ENCODE data around the gene EPRS1.
A peak's percentile ranks its signal among the peaks of the same experiment; 100 is the strongest.
"Not testable (repeated sequence)": the region's sequence is repeated elsewhere in the genome, so short reads cannot be mapped to it uniquely, and the experiment has no call there.

Gene EPRS1

GRCh38 chr1:220037810-220038209 is 8.5 kb downstream of the EPRS1 start:
- Histone ChIP-seq H3K79me2 (ENCODE audit: insufficient read depth, low read length) (peaks cover 65% of the 10 kb centered on the region), H3K4me3 (ENCODE audit: low read length, poor library complexity, severe bottlenecking) (peak overlapping the region; percentile 2), H3K4me2 (ENCODE audit: low read depth, low read length, poor library complexity, severe bottlenecking) (peak overlapping the region; percentile 41), H3K36me3 (ENCODE audit: insufficient read depth, low read length) (peaks cover 29% of the 10 kb centered on the region; the same call in 1 of the 2 replicates)
- H3K9me2 ChIP-seq (replicated peaks; ENCODE audit: low read depth, low read length); H3K9ac ChIP-seq (ENCODE audit: low read depth, low read length, poor library complexity, severe bottlenecking); H3K27me3 ChIP-seq (ENCODE audit: insufficient read depth, low read length, poor library complexity, severe bottlenecking); H4K20me1 ChIP-seq (ENCODE audit: insufficient read depth, low read length, poor library complexity, severe bottlenecking); H2AFZ ChIP-seq (ENCODE audit: low read length); H3F3A ChIP-seq (ENCODE audit: low read depth); H3K9me3 ChIP-seq (ENCODE audit: insufficient read depth, low read depth, low read length); H3K4me1 ChIP-seq (ENCODE audit: insufficient read depth, low read length, poor library complexity, severe bottlenecking): not testable (repeated sequence)
- TF ChIP-seq, protein P1, sequence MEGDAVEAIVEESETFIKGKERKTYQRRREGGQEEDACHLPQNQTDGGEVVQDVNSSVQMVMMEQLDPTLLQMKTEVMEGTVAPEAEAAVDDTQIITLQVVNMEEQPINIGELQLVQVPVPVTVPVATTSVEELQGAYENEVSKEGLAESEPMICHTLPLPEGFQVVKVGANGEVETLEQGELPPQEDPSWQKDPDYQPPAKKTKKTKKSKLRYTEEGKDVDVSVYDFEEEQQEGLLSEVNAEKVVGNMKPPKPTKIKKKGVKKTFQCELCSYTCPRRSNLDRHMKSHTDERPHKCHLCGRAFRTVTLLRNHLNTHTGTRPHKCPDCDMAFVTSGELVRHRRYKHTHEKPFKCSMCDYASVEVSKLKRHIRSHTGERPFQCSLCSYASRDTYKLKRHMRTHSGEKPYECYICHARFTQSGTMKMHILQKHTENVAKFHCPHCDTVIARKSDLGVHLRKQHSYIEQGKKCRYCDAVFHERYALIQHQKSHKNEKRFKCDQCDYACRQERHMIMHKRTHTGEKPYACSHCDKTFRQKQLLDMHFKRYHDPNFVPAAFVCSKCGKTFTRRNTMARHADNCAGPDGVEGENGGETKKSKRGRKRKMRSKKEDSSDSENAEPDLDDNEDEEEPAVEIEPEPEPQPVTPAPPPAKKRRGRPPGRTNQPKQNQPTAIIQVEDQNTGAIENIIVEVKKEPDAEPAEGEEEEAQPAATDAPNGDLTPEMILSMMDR (conservative IDR thresholded peaks at IDR 0.05; ENCODE audit: low read length), result peak; percentile 46

GRCh38 chr1:220032911-220033310 is 13.4 kb downstream of the EPRS1 start:
- H3K4me1 ChIP-seq (ENCODE audit: insufficient read depth, low read length, poor library complexity, severe bottlenecking), result no peaks in the 10 kb centered on the region
- H2AFZ ChIP-seq (ENCODE audit: low read length), result no peak overlapping the region
- TF ChIP-seq, protein P1 (conservative IDR thresholded peaks at IDR 0.05; ENCODE audit: low read length), result no peak
- TF ChIP-seq EZH2phosphoT487 (IDR thresholded peaks at IDR 0.05; ENCODE audit: borderline replicate concordance), result no peak
- H3K9me3 ChIP-seq (ENCODE audit: insufficient read depth, low read depth, low read length), result no peaks in the 10 kb centered on the region
- H3K9ac ChIP-seq (ENCODE audit: low read depth, low read length, poor library complexity, severe bottlenecking), result no peak overlapping the region
- peaks cover 61% of the 10 kb centered on the region; the same call in 1 of the 2 replicates for H3K36me3 ChIP-seq (ENCODE audit: insufficient read depth, low read length)
- H3K27me3 ChIP-seq (ENCODE audit: insufficient read depth, low read length, poor library complexity, severe bottlenecking), result no peaks in the 10 kb centered on the region
- H3K4me2 ChIP-seq (ENCODE audit: low read depth, low read length, poor library complexity, severe bottlenecking), result no peak overlapping the region
- peaks cover 34% of the 10 kb centered on the region for H3K79me2 ChIP-seq (ENCODE audit: insufficient read depth, low read length)
- peaks cover 7% of the 10 kb centered on the region for H4K20me1 ChIP-seq (ENCODE audit: insufficient read depth, low read length, poor library complexity, severe bottlenecking)
- no peak overlapping the region for H3K4me3 ChIP-seq (ENCODE audit: low read length, poor library complexity, severe bottlenecking)
- H3F3A ChIP-seq (ENCODE audit: low read depth), result no peaks in the 10 kb centered on the region
- H3K9me2 ChIP-seq (replicated peaks; ENCODE audit: low read depth, low read length), result no peaks in the 10 kb centered on the region

- TF ChIP-seq, protein P1 (conservative IDR thresholded peaks at IDR 0.05; ENCODE audit: low read length), result no peak
- TF ChIP-seq EZH2phosphoT487 (IDR thresholded peaks at IDR 0.05; ENCODE audit: borderline replicate concordance), result no peak
- peaks cover 2% of the 10 kb centered on the region for H4K20me1 ChIP-seq (ENCODE audit: insufficient read depth, low read length, poor library complexity, severe bottlenecking)
Observed at GRCh38 chr1:220031287-220031686, 15.0 kb downstream of the EPRS1 start.

More at GRCh38 chr1:220031287-220031686, 15.0 kb downstream of the EPRS1 start:
- Histone ChIP-seq H2AFZ (ENCODE audit: low read length) (no peak overlapping the region), H3K4me2 (ENCODE audit: low read depth, low read length, poor library complexity, severe bottlenecking) (no peak overlapping the region), H3K4me1 (ENCODE audit: insufficient read depth, low read length, poor library complexity, severe bottlenecking) (no peaks in the 10 kb centered on the region), H3F3A (ENCODE audit: low read depth) (no peaks in the 10 kb centered on the region), H3K4me3 (ENCODE audit: low read length, poor library complexity, severe bottlenecking) (no peak overlapping the region), H3K9ac (ENCODE audit: low read depth, low read length, poor library complexity, severe bottlenecking) (no peak overlapping the region), H3K9me3 (ENCODE audit: insufficient read depth, low read depth, low read length) (no peaks in the 10 kb centered on the region), H3K79me2 (ENCODE audit: insufficient read depth, low read length) (peaks cover 18% of the 10 kb centered on the region; the same call in 1 of the 2 replicates), H3K27me3 (ENCODE audit: insufficient read depth, low read length, poor library complexity, severe bottlenecking) (no peaks in the 10 kb centered on the region), H3K9me2 (replicated peaks; ENCODE audit: low read depth, low read length) (no peaks in the 10 kb centered on the region), H3K36me3 (ENCODE audit: insufficient read depth, low read length) (peaks cover 61% of the 10 kb centered on the region; the same call in 1 of the 2 replicates)

Data from Loucy (cell line).